ENCODE results near the gene SMTNL1.

DNA sequence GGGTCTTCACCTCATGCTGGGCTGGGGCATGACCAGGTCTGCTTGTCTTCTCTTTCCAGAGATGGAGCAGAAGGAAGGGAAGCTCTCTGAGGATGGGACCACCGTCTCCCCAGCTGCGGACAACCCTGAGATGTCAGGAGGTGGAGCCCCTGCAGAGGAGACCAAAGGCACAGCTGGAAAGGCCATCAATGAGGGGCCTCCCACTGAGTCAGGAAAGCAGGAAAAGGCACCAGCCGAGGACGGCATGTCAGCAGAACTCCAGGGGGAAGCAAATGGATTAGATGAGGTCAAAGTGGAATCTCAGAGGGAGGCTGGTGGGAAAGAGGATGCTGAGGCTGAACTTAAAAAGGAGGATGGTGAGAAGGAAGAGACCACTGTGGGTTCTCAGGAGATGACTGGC is 5.2 kb downstream of the SMTNL1 start:
- TF ChIP-seq CTCF (IDR thresholded peaks at IDR 0.05; ENCODE audit: low read length) (no peak), EZH2 (optimal IDR thresholded peaks at IDR 0.05; ENCODE audit: low read depth, low read length) (no peak), EZH2phosphoT487 (IDR thresholded peaks at IDR 0.05; ENCODE audit: low read length) (no peak)

Measured in MM.1S (cell line).